Right forelimb (tissue), 1 donor: Measurements from ENCODE around the gene ADARB2.
A peak's percentile ranks its signal among the peaks of the same experiment; 100 is the strongest.

Experiments used
- DNase-seq: peaks from one replicate; pipeline ENCODE4 v3.0.0-alpha.2; 2018

ADARB2 gene

DNA sequence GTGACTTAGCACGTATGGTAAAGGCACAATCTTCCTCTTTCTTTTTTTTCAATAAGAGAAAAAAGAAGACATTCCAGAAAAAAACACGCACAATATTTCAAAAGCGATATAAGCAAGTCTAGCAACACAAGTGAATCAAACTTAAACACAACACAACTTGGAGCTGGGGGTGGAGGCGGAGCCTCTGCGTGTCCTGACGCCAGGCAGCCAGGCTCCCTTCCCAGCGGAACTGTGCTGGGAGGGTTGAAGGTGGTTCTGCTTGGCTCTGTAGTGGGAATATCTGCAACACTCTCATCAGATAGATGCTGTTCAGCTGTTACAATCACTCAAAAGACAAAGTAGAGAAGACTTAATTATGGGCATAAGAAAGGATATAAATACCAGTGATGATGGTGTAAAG, 469.8 kb downstream of the ADARB2 start:
- no peak for DNase-seq

DNA sequence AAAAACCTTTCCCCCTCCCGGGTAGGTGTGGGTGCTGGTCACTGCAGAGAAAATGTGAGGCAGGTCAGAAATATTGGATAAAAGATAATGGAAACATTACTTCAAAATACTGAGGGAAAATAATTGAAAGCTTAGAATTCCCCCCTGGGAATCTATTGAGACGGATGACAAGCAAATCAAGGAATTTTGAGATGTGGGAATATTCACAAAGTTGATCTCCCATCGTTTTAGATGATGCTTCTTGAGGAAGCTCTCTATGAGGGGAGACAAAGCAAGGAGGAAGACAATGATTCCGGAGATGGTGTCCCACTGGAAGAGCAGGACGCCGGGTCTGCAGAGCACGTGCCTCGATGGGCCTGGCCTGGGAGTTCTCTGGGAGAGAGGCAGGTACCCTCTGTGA, 470.2 kb downstream of the ADARB2 start:
- DNase-seq = no peak

- DNase-seq = no peak
Measured at GRCh38 chr10:1266033-1266802, 471.1 kb downstream of the ADARB2 start.

- no peak for DNase-seq
Measured at GRCh38 chr10:1264001-1264400, 473.3 kb downstream of the ADARB2 start.

- DNase-seq = no peak
Measured at GRCh38 chr10:1257274-1257673, 480.1 kb downstream of the ADARB2 start.

GRCh38 chr10:1256432-1256725, 480.9 kb downstream of the ADARB2 start:
- peak; percentile 16 for DNase-seq

GRCh38 chr10:1255600-1256431, 481.5 kb downstream of the ADARB2 start:
- DNase-seq = no peak

- DNase-seq = no peak
Measured at GRCh38 chr10:1255118-1255517, 482.2 kb downstream of the ADARB2 start.

- DNase-seq = peak; percentile 40
Measured at GRCh38 chr10:1253523-1254353, 483.6 kb downstream of the ADARB2 start.

DNA sequence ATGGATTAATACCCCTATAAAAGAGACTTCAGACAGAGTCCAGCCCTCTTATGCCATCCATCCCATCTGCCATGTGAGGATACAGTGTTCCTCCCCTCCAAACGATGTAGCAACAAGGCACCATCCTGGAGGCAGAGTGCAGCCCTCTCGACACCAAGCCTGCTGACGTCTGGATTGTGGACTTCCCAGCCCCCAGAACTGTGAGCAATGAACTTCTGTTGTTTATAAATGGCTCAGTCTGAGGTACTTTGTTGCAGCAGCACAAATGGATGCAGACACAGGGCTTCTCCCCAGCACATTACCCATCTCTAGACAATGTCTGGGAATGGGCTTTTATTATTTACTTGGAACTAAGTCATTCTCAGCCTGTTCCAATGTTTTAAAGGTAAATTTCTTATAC, 485.6 kb downstream of the ADARB2 start:
- DNase-seq = no peak

- DNase-seq = peak; percentile 34
Measured at GRCh38 chr10:1249142-1249920, 488.0 kb downstream of the ADARB2 start.

- DNase-seq = peak; percentile 37
Measured at GRCh38 chr10:1248262-1248630, 489.1 kb downstream of the ADARB2 start.

GRCh38 chr10:1247598-1248261, 489.6 kb downstream of the ADARB2 start:
- peak; percentile 26 for DNase-seq

DNA sequence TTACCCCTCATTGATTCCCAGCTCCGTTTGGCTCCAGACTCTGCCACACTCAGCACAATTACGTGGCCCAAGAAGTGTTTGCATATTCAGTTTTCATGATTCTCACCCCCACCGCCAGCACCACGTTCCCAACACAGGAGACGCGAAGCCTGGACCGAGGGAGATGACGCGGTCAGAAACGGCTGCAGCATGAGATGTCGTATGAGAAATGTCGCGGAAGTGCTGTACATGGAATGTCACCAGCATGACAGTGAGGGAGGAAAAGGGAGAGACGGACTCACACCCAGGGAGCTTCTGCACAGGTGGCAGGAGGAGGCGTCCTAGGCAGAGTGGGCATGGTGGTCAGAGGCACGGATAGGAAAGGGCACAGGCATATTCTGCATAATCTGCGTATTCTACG, 492.8 kb downstream of the ADARB2 start:
- DNase-seq = no peak

- DNase-seq = no peak
Measured at GRCh38 chr10:1243486-1244234, 493.7 kb downstream of the ADARB2 start.

DNA sequence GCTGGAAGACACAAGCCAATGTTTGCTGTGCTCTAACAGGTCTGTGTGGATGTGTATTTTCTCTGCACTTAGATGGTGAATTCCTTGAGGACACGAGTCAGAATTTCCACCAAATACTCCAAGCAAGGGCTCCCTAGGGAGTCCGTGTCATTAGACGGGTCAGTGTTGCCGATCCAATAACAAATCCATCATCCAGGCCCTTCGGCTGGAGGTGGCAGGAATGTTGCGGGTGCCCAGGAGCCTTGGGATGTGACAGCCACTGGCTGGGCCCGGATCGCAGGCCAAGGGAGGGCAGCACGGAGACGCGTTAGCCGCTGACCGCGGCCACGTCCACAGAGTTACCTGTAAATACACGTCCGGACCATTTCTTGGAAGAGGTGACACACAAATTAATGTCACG, 494.4 kb downstream of the ADARB2 start:
- no peak for DNase-seq

- no peak for DNase-seq
Measured at GRCh38 chr10:1241973-1242935, 495.1 kb downstream of the ADARB2 start.

- DNase-seq = no peak
Measured at GRCh38 chr10:1241322-1241890, 495.9 kb downstream of the ADARB2 start.

DNA sequence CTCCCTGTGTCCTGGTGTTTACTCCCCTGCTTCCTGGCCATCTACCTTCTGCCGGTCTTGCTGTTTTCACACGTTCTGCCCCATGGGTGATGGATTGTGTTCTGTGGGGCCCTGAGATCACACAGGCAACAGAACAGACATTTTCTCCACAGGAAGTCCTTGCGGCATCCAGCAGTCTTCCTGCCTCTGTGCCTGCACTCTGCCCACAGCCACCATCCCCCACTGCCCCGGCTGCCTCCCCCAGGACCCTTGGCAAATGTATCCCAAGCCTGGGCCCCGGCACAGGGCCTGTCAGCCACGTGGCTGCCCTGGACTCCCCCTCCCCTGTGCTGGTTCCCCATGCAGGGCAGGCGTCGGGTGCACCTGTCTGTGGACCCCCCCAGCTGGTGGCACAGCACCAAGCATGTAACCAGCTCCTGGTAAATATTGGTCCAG, 497.0 kb downstream of the ADARB2 start:
- no peak for DNase-seq

DNA sequence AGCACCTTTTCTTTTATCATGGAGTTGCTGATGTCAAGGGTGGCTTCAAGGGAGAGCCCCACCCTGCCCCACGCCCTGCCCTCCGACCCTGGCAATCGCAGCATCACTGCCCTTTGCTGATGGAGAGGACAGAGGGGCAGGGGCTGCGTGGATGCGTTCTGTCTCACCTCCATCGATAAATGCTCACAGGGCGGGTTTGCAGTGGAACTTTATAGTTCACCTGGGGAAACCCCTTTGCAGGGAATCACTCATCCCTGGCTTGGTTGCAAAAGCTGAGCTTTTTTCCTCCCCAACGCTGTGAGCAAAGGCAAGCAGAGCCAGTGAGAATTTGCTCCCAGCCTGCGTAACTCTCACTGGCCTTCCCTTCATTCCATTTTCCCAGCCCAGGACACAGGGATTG, 504.3 kb downstream of the ADARB2 start:
- DNase-seq = no peak
